Measurements from ENCODE around the gene ATXN1.

The ATXN1 gene

DNA sequence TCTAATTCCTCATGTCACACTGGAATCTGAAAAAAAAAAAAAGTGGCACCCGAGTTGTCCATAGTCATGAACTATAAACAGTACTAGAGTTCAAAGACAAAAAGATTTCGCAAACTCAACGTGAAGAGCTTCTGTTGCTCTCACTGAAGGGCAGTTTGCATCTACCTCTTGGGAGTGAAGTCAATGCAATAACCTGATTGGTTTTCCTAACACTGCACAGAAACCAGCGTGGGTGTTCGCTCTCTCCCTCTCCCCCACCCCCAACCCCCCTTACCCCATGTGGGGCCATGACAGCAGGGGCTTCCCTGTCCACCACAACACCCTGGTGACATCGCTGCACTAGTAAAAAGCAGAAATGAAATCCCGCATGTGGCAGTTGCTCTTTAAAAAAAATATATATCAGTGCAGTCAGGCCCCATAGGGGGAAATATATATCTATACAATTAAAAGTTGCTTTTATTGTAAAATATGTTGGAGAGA lies 456.0 kb downstream of the ATXN1 start:
- no peak for DNase-seq (ENCODE audit: low read depth)
- H3K4me3 ChIP-seq (ENCODE audit: control insufficient read depth, low read depth, low read length), result no peak overlapping the region
- TF ChIP-seq, protein P1, sequence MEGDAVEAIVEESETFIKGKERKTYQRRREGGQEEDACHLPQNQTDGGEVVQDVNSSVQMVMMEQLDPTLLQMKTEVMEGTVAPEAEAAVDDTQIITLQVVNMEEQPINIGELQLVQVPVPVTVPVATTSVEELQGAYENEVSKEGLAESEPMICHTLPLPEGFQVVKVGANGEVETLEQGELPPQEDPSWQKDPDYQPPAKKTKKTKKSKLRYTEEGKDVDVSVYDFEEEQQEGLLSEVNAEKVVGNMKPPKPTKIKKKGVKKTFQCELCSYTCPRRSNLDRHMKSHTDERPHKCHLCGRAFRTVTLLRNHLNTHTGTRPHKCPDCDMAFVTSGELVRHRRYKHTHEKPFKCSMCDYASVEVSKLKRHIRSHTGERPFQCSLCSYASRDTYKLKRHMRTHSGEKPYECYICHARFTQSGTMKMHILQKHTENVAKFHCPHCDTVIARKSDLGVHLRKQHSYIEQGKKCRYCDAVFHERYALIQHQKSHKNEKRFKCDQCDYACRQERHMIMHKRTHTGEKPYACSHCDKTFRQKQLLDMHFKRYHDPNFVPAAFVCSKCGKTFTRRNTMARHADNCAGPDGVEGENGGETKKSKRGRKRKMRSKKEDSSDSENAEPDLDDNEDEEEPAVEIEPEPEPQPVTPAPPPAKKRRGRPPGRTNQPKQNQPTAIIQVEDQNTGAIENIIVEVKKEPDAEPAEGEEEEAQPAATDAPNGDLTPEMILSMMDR (IDR thresholded peaks at IDR 0.05; ENCODE audit: control insufficient read depth, insufficient read depth, low read depth, low read length, missing control alignments), result no peak

DNA sequence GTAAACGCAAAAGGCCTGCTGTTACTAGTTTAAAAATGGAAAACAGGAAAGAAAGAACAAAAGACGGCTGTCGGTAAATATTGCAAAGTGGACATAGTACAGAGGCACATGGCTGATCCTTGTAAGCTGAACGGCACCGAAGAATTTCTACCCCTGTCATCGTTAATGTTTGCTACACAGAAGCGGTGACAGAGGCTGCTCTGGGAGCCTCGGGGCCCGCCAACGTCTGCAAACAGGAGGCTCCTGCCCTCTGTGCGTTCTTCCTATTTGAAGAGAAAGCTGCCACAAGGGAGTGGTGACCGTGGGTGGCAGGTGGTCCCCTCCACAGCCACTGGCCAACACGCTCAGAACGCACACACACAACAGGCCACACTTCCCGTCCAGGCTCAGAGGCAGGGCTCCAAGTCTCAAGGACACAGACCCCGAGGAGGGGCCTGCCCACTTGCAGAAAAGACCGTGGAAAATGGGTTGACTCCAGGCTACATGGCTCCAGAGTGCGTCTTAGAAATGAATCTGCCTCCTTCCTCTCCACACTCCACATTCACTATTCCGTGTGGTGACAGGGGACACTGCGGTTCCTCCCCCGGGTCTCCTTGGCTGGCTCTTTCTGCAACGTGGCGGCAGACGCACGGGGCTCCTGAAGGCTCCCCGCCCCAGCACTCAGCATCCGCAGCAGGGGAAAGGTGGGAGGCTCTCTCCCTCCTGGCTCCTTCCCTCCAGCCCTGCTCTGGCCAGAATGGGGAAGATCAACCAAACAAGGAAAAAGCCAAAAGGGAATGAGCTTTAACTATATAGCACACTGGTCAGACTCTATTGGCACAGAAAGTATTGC lies 458.3 kb downstream of the ATXN1 start:
- DNase-seq (ENCODE audit: low read depth), result no peak
- H3K4me3 ChIP-seq (ENCODE audit: control insufficient read depth, low read depth, low read length), result no peak overlapping the region
- TF ChIP-seq, protein P1 (IDR thresholded peaks at IDR 0.05; ENCODE audit: control insufficient read depth, insufficient read depth, low read depth, low read length, missing control alignments), result no peak

DNA sequence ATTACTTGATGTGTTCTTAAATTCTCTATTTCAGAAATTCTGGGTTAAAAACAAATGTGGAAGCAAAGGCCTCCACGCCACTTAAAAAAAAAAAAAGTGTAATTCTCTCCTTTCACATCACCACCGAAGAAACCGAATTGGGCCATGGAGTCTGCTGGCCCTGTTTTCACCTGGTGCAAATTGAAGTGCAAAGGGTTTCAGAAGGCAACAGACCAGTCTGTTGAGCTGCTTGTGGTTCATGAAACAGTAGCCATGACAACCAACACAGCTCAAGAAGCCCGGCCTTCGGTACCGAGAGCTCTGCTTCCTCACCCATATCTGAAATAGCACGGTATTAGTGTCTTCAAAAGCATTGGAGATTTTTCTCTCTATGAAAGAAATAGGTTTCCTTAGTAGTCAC lies 459.7 kb downstream of the ATXN1 start:
- TF ChIP-seq, protein P1 (IDR thresholded peaks at IDR 0.05; ENCODE audit: control insufficient read depth, insufficient read depth, low read depth, low read length, missing control alignments), result no peak
- H3K4me3 ChIP-seq (ENCODE audit: control insufficient read depth, low read depth, low read length), result no peak overlapping the region
- DNase-seq (ENCODE audit: low read depth), result no peak

DNA sequence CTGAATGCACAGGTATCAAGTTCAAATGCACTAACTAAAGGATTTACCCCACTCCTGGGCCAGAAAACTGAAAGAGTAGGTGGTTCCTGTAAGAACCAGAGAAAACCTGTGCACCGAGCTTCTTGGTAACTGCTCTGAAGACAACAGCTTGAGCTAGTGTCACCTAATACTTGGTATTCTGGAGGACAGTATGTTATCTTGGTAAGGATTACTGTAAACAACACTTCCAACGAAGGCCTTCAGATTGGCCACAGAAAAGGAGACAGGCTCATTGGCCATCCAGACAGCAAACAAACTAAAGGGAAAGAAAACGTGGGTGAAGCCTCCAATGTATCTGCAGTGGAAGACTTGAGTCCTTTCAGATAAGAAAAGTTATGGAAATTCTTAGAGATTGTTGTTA lies 461.4 kb downstream of the ATXN1 start:
- TF ChIP-seq, protein P1 (IDR thresholded peaks at IDR 0.05; ENCODE audit: control insufficient read depth, insufficient read depth, low read depth, low read length, missing control alignments), result no peak
- no peak for DNase-seq (ENCODE audit: low read depth)
- H3K4me3 ChIP-seq (ENCODE audit: control insufficient read depth, low read depth, low read length), result no peak overlapping the region

DNA sequence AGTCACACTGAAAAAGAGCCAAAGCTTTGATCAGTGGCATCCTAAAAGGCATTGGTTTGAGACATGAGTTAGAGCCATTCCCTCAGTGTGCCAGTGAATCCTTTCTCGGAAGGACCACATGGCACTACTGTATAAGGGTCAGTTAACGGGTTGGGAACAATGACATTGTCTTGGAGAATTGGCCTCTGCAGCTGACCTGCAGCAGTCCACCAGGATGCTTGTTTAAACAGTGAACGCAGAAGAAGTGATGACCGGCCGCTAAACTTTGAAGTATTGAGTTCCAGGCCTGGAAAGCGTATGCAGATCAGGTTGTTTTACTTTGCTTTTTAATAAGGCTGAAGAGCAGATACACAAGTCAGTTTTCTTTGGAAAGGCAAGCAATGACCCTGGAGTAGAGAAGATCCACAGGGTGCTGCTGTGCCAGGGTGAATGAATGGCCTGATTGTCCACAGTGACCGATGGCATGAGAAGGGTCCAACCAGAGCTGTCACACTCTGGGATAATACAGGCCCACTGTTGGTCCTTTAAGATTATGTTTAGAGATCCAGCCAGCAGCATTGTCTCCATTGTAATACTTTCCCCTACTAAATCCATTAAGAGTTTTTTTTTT lies 465.1 kb downstream of the ATXN1 start:
- no peak overlapping the region for H3K4me3 ChIP-seq (ENCODE audit: control insufficient read depth, low read depth, low read length)
- TF ChIP-seq, protein P1 (IDR thresholded peaks at IDR 0.05; ENCODE audit: control insufficient read depth, insufficient read depth, low read depth, low read length, missing control alignments), result no peak
- DNase-seq (ENCODE audit: low read depth), result no peak

DNA sequence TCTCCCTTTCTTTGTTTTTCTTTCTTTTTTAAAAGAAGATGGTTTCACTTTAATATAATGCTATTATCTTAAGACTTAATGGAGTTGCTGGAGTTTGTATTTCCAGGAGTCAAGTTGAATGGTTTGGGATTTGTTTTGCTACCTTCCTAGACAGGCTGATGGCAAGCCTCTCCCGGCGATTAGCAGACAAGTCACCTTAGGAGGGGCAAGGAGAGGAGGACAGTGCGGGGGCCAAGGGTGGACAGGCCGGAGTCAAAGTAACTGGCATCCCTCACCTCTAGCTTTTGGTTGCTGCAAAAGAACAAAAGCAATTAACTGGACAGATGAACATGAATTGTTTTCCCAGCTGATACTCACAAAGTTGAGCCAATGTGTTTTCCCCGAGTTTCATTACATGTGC lies 465.8 kb downstream of the ATXN1 start:
- TF ChIP-seq, protein P1 (IDR thresholded peaks at IDR 0.05; ENCODE audit: control insufficient read depth, insufficient read depth, low read depth, low read length, missing control alignments), result no peak
- DNase-seq (ENCODE audit: low read depth), result no peak
- H3K4me3 ChIP-seq (ENCODE audit: control insufficient read depth, low read depth, low read length), result no peak overlapping the region

Measured in AG09309 (cell line).